ENCODE data around the gene MKNK2.
"Not testable (repeated sequence)": the region's sequence is repeated elsewhere in the genome, so short reads cannot be mapped to it uniquely, and the experiment has no call there.

MKNK2 gene

DNA sequence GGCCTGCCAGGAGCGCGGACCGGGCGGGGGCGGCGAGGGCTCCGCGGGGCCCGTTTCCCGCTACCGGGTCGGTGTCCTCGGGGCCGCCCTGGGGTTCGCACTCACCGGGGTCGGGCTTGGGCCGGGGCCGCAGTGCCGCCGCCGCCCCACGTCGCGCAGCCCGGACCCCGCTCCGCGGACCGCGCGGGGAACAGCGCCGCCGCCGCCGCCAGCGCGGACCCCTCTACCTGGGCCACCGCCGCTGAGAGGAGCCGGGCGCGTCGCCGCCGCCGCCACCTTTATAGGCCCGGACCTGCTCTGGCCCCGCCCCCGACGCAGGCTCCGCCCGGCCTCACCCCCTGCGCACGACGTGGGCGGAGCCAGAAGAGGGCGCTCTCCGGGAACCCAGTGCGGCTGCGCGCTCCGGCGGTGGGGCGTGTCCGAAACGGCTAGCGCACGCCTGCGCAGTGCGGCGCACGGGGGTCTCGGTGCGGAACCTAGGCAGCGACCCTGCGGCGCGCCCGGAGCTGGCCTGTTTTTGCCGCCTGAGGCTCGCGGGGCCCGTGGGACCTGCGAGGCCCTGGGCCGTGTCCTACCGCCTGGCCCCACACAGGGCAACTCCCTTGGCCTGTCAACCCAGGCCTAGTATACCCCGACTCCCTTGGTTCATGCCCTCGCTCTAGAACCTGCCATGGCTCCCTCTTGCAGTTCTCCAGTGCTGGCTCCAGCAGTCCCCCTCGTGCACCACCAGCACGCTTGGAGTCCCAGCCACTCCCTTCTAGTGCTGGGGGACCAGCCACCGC lies at the start of gene MKNK2:
Gene MKNK2, minus strand, starts transcription at position 254 of the 782 bp plus-strand sequence. CDS start 393 bp downstream, outside the sequence.
- DNase-seq = peak; percentile 100

DNA sequence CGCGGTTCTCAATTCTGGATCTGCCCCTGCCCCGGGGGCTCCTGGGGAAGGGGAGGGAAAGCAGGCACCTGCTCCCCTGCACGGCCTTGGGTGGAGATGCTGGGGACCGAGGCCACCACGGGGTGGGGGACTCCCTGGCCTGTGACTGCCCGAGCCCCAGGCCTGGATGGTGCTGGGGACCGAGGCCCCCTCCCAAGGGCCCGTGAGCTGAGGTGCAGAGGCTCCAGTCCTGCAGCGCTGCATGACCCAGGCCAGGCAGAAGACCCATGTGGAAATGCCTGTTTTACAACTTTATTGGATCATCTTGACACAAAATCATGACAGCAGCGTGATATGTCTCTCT lies 49.6 kb upstream of the MKNK2 start:
- no peak for DNase-seq

DNA sequence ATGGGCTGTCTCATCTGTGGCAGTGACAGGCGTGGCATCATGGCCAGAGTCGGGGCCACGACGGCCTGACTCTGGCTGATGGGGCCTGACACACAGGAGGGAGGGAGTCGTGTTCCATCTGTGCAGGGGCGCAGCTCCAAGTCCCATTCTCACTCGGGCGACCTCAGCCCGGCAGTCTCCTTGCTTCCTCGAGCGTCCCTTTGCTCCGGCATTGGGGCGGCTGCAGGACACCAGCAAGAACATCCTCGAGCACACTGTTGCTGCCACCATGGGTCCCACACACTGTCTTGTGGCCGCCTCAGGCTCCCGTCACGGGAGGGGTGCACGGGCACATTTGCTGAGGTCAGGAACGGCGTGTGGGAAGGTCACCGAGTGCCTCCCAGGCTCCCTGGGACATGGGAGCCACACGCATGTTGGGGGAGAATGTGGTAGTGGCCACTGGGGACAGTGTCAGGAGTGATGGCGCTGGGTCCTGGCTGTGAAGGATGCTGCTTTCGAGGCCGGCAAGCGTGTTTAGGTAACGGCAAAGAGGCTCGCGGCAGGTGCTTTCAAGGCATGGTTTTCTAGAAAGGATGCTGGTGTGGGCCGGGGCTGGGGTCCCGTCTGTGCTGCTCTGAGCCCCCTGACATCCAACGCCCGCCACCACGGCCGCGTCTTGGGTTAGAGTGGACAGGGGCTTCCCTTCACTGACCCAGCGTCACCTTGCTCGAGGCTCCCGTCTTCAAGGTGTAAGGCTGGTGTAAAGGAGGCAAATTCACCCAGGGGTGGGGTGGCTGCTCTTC lies 49.1 kb upstream of the MKNK2 start:
- DNase-seq = no peak

DNA sequence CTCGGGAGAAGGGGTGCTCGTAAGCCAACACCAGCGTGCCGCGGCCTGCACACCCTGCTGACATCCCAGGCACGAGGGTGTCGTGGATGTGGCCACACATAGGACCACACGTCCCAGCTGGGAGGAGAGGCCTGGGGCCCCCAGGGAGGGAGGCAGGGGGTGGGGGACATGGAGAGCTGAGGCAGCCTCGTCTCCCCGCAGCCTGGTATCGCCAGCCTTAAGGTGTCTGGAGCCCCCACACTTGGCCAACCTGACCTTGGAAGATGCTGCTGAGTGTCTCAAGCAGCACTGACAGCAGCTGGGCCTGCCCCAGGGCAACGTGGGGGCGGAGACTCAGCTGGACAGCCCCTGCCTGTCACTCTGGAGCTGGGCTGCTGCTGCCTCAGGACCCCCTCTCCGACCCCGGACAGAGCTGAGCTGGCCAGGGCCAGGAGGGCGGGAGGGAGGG lies 48.0 kb upstream of the MKNK2 start:
- DNase-seq = no peak

DNA sequence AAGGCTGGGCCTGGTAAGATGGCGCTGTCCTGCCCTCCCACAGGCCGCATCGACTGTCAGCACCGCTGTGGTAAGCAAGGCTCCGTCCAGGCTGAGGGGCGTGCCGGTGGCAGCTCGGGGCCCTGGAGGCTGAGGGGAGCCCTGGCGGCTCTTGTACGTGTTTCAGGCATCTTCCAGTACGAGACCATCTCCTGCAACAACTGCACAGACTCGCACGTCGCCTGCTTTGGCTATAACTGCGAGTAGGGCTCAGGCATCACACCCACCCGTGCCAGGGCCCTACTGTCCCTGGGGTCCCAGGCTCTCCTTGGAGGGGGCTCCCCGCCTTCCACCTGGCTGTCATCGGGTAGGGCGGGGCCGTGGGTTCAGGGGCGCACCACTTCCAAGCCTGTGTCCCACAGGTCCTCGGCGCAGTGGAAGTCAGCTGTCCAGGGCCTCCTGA lies 46.9 kb upstream of the MKNK2 start:
- no peak for DNase-seq

DNA sequence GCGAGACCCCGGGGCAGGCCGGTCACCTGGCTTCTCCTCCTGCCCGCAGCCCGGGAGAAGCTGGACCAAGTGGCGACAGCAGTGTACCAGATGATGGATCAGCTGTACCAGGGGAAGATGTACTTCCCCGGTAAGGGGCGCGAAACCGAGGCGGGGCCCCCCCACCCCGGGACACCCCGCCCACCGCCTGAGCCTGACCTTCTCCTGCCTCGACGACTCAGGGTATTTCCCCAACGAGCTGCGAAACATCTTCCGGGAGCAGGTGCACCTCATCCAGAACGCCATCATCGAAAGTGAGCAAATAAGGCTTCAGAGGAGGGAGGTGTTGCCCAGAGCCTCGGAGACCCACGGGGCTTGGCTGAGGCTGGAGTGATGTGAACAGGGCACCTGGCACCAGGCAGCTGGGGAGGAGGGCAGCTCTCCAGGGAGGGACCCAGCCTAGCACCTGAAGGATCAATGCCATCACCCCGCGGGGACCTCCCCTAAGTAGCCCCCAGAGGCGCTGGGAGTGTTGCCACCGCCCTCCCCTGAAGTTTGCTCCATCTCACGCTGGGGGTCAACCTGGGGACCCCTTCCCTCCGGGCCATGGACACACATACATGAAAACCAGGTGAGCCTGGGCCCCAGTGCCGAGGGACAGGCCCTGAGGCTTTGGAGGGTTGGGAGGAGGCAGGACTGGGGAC lies 46.3 kb upstream of the MKNK2 start:
- DNase-seq = no peak

DNA sequence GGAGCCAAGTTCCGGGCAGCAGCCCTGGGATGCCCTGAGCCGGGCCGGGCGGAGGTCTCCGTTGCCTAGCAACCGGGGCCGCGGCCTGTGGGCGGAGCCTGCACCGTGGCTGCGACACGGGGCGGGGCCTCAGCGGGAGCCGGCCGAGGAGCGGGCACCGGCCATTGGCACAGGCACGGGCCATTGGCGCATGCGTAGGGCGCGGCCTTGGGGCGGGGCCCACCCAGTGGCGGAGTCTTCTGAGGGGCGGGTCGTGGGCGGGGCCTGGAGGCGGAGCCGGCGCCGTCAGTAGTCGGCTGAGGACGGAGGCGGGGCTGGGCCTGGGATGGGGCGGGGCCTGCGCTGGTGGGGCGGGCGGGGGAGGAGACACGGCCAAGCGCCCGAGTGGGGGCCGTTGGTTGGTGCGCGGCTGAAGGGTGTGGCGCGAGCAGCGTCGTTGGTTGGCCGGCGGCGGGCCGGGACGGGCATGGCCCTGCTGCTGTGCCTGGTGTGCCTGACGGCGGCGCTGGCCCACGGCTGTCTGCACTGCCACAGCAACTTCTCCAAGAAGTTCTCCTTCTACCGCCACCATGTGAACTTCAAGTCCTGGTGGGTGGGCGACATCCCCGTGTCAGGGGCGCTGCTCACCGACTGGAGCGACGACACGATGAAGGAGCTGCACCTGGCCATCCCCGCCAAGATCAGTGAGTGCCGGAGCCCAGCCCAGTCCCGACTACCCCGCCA lies 45.6 kb upstream of the MKNK2 start, which contains the start of gene IZUMO4:
Gene IZUMO4, plus strand, starts transcription at position 436 of the 723 bp plus-strand sequence. Its CDS starts 31 bp downstream, at position 467.
- DNase-seq = peak; percentile 100

DNA sequence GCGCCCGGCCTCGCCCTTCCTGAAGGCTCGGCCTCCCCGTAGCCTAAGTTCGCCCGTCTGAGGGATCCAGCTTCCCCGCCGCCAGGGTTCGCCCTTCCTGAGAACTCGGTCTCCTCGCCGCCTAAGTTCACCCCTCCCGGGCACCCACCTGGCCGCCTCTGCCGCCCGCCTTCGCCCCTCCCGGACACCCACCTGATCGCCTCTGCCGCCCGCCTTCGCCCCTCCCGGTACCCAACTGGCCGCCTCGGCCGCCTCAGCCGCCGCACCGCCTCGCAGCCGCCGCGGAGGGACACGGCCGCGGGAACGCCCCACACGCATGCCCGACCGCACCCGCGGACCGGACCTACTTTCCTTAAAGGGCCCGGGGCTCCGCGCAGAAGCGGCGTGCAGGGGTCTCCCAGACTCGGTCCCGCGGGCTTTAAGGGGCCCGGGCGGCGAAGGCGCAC lies 45.0 kb upstream of the MKNK2 start, which contains the start of gene MOB3A:
Gene MOB3A, minus strand, starts transcription at position 293 of the 446 bp plus-strand sequence. CDS start 17,766 bp downstream, outside the sequence.
- no peak for DNase-seq

DNA sequence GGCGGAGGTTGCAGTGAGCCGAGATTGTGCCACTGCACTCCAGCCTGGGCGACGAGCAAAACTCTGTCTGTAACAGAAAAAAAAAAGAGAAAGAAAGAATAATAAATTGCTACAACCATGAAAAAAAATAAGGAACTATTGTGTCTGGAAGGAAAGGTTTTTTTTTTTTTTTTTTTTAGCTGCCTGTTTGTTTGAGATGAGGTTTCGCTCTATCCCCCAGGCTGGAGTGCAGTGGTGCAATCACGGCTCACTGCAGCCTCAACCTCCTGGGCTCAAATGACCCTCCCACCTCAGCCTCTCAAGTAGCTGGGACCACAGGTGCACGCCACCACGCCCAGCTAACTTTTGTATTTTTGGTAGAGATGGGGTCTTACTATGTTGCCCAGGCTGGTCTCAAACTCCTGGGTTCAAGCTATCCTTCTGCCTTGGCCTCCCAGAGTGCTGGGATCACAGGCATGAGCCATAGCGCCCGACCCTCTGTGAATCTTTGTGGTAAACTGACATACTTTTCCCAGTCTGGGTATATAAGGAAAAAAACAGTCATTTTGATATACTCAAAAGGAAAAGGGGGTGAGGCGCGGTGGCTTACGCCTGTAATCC lies 41.0 kb upstream of the MKNK2 start:
- not testable (repeated sequence) for DNase-seq

DNA sequence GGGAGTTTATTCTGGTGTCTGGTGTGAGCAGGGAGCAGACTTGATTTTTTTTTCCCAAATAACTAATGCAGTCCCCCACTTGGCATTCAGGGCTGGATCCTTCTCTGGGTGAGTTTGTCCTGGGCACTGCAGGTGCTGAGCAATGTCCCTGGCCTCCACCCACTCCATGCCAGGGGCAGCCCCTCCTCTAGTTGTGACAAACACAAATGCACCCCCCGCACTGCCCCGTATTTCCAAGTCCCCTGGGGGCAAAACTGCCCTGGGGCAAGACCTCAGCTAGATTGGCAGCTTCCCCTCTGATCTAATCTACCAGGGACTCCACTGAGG lies 38.6 kb upstream of the MKNK2 start:
- DNase-seq = no peak

DNA sequence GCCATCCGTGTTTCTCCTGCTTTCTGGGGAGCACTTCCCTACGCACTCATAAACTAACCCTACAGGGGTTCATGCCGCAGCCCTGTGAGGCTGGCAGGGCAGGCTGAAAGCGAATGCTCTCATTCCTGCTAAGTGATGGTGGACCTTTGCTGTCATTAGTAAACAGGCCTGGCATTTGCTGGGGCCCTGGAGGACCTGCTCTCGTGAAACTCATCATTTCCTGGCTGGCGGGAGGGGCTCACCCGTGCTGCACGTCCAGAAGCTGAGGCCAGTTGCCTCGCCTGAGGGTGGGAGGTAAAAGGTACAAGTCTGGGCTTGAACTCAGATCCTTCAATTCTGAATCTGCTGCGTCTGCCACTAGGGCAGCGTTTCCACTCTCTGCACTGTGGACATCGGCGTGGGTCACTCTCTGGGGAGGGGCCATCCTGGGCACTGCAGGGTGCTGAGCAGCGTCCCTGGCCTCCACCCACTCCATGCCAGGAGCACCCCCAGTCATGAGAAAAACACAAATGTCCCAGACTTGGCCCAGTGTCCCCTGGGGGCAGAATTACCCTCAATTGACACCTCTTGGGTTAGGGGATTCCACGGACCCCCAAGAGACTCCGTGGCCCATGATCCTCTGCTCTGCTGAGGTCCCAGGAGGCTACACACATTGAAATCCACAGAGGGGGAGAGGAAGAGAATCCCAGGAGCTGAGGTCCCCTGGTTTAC lies 38.1 kb upstream of the MKNK2 start:
- DNase-seq = no peak

DNA sequence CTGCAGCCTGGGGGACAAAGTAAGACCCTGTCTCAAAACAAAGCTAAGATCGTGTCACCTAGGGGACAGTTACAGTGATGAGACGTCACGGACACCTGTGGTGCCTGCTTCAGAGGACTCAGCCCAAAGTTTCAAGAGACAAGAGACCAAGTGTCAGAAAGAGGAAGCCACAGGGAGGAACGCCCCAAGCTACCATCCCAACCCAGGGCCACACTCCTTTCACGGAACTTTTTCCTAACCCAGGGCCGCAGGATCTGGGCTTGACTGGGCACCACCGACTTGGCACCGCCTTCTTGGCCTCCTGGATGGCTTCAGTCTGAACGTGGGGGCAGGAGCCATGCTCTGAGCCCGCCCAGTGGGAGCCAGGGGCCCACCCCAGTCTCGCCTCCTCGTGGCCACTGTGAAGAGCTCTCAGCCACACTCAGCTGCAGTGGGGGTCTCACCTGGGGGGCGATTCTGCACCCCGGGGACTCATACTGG lies 36.6 kb upstream of the MKNK2 start:
- DNase-seq = no peak

DNA sequence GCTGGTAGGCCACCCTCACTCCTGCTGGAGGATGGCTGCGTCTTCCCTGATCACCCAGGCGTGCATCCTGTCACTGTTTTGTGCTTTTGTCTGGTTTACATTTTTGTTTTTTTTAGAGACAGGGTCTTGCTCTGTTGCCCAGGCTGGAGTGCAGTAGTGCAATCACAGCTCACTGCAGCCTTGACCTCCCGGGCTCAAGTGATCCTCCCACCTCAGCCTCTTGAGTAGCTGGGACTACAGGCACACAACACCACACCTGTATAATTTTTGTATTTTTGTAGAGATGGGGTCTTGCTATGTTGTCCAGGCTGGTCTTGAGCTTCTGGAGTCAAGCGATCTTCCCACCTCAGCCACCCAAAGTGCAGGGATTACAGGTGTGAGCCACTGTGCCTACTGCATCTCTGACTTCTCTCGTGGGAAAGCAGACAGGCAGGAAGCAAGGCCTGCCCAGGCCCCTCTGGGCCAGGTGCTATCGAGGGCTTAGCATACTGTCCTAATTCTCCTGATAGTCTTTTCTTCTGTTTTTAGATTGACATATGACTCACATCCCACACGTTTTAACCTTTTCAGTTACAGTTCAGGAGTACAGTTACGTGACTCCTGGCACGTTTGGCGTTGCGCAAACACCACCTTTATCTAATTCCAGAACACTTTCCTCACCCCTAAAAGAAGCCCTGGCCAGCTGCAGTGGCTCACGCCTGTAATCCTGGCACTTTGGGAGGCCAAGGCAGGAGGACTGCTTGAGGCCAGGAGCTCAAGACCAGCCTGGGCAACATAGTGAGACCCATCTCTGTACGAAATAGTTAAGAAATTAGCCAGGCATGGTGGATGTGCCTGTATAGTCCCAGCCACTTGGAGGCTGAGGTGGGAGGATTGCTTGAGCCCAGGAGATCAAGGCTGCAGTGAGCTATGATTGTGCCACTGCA lies 35.9 kb upstream of the MKNK2 start:
- peak; percentile 79 for DNase-seq

DNA sequence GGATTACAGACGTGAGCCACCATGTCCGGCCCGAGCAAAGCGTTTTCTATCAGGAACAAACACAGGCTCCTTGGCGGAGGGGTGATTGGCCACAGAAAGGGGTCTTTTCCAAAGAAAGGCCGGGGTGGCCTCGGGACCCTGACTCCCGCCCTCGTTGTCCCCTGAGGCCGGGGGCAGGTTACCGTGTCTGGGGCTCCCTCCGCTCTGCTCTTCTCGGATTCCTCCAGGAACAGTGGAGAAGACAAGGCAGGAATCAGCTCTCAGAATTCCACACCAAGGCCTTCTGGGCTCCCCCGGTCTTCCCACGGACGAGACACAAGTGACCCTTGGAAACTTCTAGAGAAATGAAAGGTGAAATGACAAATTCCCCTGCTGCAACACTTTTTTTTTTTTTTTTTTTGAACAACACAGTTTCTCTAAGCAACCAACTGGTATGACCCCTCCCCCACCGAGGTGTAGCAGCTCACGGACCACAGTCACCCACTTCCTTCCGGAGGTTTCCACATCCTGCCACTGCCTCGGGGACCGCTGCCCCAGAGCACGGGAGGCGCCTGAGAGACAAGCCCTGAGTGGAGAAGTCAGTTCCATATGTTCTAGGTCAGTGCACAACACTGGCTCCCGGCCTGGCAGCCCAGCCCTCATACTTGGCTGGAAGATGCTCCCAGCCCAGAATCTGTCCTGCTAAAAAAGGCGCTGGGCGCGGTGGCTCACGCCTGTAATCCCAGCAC lies 34.1 kb upstream of the MKNK2 start:
- peak; percentile 94 for DNase-seq

DNA sequence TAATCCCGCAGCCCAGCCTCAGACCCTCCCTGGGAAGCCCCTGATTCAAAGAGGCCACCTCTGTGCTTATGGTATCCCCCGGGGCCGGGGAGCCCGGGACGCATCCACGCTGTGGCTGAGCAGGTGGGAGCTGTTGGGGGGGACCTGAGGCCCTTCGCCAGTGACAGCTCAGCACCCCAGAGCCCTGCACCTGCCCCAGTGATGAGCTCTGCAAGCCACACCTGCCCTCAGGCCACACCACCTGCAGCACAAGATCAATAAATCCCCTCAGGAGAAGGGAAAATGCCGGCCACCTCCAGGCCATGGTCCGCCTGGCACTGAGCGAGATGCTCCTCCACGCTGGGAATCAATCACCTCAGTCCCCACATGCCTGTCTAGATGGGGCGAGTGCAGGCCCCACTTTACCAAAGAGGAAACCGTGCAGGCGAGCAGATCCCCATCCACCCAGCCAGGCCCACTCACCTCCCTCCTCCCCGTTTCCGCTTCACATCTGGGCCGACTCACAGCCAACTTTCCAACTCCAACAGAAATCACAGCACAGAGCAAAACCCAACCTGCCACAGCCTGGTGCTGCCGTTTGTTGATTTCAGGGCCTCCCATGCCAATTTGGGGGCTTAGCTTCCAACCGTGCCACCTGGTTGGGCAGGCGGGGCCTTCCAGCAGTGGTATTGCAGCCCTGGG lies 32.3 kb upstream of the MKNK2 start:
- peak; percentile 78 for DNase-seq

DNA sequence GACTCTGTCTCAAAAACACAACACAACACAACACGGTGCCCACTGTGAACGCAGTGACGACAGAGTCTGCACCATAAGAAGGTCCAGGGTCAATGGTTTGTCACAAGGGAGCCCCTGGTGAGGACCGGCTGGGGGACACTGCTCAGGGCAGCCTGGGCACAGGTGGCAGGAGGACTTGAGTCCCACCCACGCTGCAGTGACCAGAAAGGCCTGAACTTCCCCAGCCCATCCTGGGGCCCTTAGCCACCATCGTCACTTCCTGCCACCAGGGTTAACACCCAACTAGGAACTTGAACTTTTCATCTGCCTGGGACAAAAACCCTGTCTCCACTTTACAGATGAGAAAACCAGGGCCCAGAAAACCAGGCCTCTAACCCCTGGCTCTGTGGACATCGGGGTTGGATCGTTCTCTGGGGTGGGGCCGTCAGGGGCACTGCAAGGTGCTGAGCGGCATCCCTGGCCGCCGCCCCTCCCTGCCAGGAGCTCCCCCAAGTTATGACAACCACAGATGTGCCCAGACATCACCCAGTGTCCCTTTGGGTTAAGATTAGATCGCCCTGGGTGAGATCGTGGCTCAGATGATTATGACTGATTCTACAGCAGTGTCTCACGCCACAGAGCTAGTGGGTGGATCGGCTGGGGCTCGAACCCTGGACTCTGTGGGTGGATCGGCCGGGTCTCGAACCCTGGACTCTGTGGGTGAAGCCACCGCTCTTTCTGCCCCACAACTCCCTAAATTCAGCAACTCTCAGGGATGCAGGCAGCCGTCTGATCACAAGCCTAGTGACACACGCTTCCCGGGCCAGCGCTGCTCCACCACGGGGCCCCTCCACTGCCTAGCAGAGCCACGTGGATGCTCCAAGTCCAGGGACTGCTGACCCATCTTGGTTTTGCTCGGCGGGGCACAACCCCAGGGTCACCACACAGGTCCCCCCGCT lies 31.1 kb upstream of the MKNK2 start:
- DNase-seq = peak; percentile 75

DNA sequence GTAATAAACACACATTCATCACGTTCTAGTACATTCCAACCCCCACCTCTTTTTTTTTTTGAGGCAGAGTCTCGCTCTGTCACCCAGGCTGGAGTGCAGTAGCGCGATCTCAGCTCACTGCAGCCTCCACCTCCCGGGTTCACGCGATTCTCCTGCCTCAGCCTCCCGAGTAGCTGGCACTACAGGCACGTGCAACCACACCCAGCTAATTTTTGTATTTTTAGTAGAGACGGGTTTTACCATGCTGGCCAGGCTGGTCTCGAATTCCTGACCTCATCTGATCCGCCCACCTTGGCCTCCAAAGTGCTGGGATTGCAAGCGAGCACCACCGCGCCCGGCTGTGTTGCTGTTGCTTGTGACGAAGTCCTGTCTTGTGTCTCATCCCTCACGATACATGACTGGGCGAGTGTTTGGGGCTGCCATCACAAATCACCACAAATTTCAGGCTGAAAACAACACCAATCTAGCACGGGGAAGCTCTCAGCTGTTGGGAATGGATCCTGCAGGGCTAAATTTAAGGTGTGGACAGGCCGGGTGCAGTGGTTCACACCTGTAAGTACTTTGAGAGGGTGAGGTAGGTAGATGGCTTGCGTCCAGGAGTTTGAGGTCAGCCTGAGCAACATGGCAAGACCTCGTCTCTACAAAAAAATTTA lies 29.4 kb upstream of the MKNK2 start:
- no peak for DNase-seq

All from activated CD8-positive, alpha-beta memory T cell treated with anti-CD3 and anti-CD28 coated beads, Interleukin-2, amount 50 U/mL, for 48 hours (primary cell).